HG02678 (cell line): ENCODE measurements around the gene TMEM150A.
A peak's percentile ranks its signal among the peaks of the same experiment; 100 is the strongest.
"Not testable (repeated sequence)": the region's sequence is repeated elsewhere in the genome, so short reads cannot be mapped to it uniquely, and the experiment has no call there.

Source experiments
- ATAC-seq: cut with Tn5 transposase; IDR thresholded peaks from one replicate; pipeline ENCODE4 v1.9.1; 2021; ENCODE audit warnings: mild to moderate bottlenecking, moderate library complexity; ENCODE audit not compliant: unreplicated experiment

TMEM150A gene

GRCh38 chr2:85602476-85603234 lies at the start of gene TMEM150A:
TSS of gene TMEM150A (minus strand) at chr2:85602698. CDS start at chr2:85601948, 750 bp downstream.
- peak; percentile 95 for ATAC-seq

DNA sequence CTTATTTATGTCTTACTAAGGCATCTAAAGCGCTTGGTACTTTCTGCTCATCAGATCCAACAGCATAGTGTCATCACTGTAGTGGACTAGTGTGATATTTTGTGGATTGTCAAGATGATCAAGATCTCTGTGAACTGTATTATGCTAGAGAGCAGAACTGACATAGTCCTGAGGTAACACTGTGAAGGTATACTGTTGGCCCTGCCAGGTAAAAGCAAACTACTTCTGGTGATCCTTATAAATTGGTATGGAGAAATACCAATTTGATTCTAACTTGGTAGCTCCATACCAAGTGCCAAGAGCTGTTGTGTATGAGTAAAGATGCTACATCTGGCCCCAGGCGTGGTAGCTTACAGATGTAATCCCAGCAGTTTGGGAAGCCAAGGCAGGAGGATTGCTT lies 49.6 kb upstream of the TMEM150A start:
- no peak for ATAC-seq

- no peak for ATAC-seq
Observed at GRCh38 chr2:85651097-85651496, 48.6 kb upstream of the TMEM150A start.

- ATAC-seq, result no peak
Observed at GRCh38 chr2:85650456-85650855, 48.0 kb upstream of the TMEM150A start.

- ATAC-seq, result no peak
Observed at GRCh38 chr2:85649201-85650190, 47.0 kb upstream of the TMEM150A start.

- no peak for ATAC-seq
Observed at GRCh38 chr2:85648619-85649018, 46.1 kb upstream of the TMEM150A start.

DNA sequence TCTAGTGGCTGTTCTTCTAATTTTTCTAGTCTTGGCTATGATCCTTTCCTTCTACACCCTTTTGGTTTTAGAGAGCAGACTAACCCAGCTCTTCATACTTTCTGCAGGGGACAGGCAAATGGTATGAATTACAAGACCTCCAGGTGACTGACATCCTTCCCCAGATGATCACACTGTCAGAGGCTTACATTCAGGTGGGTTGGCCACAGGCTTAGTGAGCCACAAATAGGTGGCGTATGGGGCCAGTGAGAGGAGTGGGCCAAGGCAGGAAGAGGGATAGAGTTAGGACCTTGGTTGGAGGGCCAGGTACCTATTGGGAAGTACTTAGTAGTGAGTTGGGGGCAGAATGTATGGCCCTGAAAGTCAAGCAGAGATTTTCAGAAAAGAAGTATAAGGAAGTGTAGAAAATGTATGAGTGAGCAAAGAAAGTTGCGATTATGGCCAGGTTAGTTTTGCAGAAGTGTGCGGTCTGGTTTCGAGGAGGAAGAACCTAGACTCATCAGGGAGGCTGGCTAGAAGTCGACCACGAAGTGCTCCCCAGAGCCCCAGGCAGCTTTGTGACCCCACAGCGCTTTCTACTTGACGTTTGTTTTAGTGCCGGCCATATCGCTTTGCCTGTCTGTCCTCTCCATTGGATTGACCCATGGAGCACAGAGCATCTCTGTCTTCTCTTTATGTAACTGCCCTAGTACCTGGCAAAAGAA lies 45.5 kb upstream of the TMEM150A start:
- ATAC-seq, result peak; percentile 84

- no peak for ATAC-seq
Observed at GRCh38 chr2:85646166-85646565, 43.7 kb upstream of the TMEM150A start.

GRCh38 chr2:85644909-85645308 lies 42.4 kb upstream of the TMEM150A start:
- ATAC-seq, result no peak

- peak; percentile 81 for ATAC-seq
Observed at GRCh38 chr2:85642725-85643124, 40.2 kb upstream of the TMEM150A start.

DNA sequence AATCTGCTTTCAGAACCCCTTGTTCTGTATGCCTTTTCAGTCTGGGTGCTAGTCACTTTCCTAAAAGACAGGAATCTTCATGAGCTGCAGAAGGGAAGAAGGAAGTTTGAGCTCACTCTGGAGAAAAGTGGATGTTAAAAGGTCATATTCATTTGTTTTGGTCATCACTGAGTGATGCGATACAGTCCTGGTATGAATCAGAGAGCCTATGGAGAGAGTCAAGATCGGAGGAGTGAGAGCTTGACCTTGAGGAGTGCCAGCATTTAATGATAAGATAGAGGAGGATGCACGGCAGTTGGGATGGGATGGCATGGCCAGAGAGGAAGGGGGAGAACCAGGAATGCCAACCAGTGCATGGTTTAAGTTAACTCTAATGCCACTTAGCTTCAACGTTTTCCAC lies 33.1 kb upstream of the TMEM150A start:
- ATAC-seq, result no peak

GRCh38 chr2:85635011-85635410 lies 32.5 kb upstream of the TMEM150A start:
- no peak for ATAC-seq

- no peak for ATAC-seq
Observed at GRCh38 chr2:85631316-85631715, 28.8 kb upstream of the TMEM150A start.

- peak; percentile 62 for ATAC-seq
Observed at GRCh38 chr2:85628658-85629057, 26.2 kb upstream of the TMEM150A start.

- ATAC-seq, result no peak
Observed at GRCh38 chr2:85623991-85624390, 21.5 kb upstream of the TMEM150A start.

DNA sequence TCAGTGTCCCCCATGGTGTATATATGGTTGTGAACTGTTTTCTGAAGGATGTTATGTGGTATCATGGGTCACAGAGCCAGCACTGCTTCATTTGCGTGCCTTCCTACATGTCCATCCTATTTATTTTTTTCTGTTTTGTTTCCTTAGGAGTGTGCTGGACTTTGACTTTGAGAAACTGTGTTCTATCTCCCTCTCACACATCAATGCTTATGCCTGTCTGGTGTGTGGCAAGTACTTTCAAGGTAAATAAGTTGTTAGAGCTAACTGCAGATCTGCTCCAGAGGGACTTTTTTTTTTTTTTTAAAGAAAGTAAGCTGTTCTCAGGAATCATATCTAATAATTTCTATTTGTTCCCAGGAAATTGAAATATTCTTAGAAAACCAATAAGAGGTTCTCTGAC lies 18.8 kb upstream of the TMEM150A start:
- no peak for ATAC-seq

DNA sequence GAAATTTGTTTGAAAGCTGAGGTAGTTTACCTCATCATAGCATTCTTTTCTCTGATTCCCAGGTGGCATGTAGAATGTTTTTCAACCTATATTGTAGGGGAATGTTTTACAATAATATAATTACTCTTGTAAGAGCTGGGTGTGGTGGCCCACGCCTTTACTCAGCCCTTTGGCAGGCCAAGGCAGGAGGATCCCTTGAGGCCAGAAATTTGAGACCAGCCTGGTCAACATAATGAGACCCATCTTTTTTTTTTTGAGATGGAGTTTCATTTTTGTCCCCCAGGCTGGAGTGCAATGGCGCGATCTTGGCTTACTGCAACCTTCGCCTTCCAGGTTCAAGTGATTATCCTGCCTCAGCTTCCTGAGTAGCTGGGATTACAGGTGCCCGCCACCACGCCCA lies 17.1 kb upstream of the TMEM150A start:
- no peak for ATAC-seq

- not testable (repeated sequence) for ATAC-seq
Observed at GRCh38 chr2:85617723-85618122, 15.2 kb upstream of the TMEM150A start.

- ATAC-seq, result no peak
Observed at GRCh38 chr2:85615413-85615728, 12.9 kb upstream of the TMEM150A start.

DNA sequence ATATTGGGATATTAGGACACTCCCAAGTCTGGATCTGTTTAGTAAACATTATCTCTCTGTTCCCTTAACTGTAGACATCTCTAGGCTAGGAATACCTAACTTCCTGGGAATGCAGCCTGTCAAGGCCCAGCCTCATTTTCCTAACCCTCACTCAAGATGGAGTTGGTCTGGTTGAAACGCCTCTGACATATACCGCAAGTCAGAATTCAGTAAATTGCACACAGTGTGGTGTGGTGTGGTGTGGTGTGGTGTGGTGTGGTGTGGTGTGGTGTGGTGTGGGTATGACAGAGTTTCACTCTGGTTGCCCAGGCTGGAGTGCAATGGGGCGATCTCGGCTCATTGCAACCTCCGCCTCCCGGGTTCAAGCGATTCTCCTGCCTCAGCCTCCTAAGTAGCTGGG lies 12.3 kb upstream of the TMEM150A start:
- ATAC-seq, result not testable (repeated sequence)
